HL-60 (cell line): ENCODE results near the gene NRF1.

Source experiments
- DNase-seq, 2 experiments: peaks; one replicate each; pipeline ENCODE4 v3.0.0-alpha.2; 2010 to 2020; ENCODE audit warnings: low read depth in 1 of 2, low spot score in 1 of 2
- H3K27ac ChIP-seq: fragments of 250-450 bp; sonication (Bioruptor Pico); replicated peaks from 2 replicates; pipeline ENCODE4 v1.5.1; 2020; ENCODE audit warnings: mild to moderate bottlenecking, moderate library complexity
- H3K27me3 ChIP-seq: fragments of 250-450 bp; sonication (Bioruptor Pico); 2 replicates; pipeline ENCODE4 v1.5.1; 2021; ENCODE audit warnings: mild to moderate bottlenecking, moderate library complexity; ENCODE audit not compliant: insufficient read depth, poor library complexity, severe bottlenecking
- H3K4me3 ChIP-seq: replicated peaks from 2 replicates; pipeline ENCODE4 v1.5.1; 2011; ENCODE audit warnings: mild to moderate bottlenecking, control low read depth, low read length; ENCODE audit not compliant: insufficient read depth
- CTCF ChIP-seq: IDR thresholded peaks from one replicate; pipeline ENCODE4 v1.5.1; 2011; ENCODE audit warnings: low read length, control low read depth, inconsistent platforms; ENCODE audit not compliant: insufficient read depth
- GABPA ChIP-seq: IDR thresholded peaks from 2 replicates; pipeline ENCODE4 v1.6.1; 2012; ENCODE audit warnings: low read depth
- POLR2AphosphoS5 ChIP-seq: IDR thresholded peaks from 2 replicates; pipeline ENCODE4 v1.6.1; 2012; ENCODE audit warnings: low read depth
- REST ChIP-seq: IDR thresholded peaks from 2 replicates; pipeline ENCODE4 v1.6.1; 2012; ENCODE audit warnings: low read depth; ENCODE audit not compliant: insufficient replicate concordance
- SPI1 ChIP-seq: IDR thresholded peaks from 2 replicates; pipeline ENCODE4 v1.6.1; 2012; ENCODE audit warnings: low read depth, mild to moderate bottlenecking, borderline replicate concordance

The NRF1 gene

GRCh38 chr7:129734400-129734799 lies 122.9 kb downstream of the NRF1 start:
- H3K27me3 ChIP-seq = no peaks in the 10 kb centered on the region
- no peak for TF ChIP-seq REST
- TF ChIP-seq POLR2AphosphoS5 = no peak
- no peak for TF ChIP-seq CTCF
- no peak for TF ChIP-seq SPI1
- TF ChIP-seq GABPA = no peak
- H3K27ac ChIP-seq = no peak overlapping the region
- no peak for DNase-seq
- H3K4me3 ChIP-seq = no peak overlapping the region

- no peaks in the 10 kb centered on the region for H3K27me3 ChIP-seq
- DNase-seq = no peak
- no peak overlapping the region for H3K27ac ChIP-seq
- no peak overlapping the region for H3K4me3 ChIP-seq
- TF ChIP-seq SPI1 (no peak), GABPA (no peak), CTCF (no peak), REST (no peak), POLR2AphosphoS5 (no peak)
Measured at GRCh38 chr7:129739427-129739826, 127.9 kb downstream of the NRF1 start.

- H3K27me3 ChIP-seq = no peaks in the 10 kb centered on the region
- no peak overlapping the region for H3K27ac ChIP-seq
- H3K4me3 ChIP-seq = no peak overlapping the region
- TF ChIP-seq GABPA = no peak
- DNase-seq = no peak
Measured at GRCh38 chr7:129740574-129741410, 129.3 kb downstream of the NRF1 start.

- H3K27me3 ChIP-seq = no peaks in the 10 kb centered on the region
- H3K4me3 ChIP-seq = no peak overlapping the region
- DNase-seq = peak in 1 of 2 experiments; percentile 7
- H3K27ac ChIP-seq = no peak overlapping the region
- TF ChIP-seq REST = no peak
- no peak for TF ChIP-seq POLR2AphosphoS5
Measured at GRCh38 chr7:129741743-129742213, 130.3 kb downstream of the NRF1 start.
